ENCODE measurements around the gene GPN3. TPM values are rescaled to one million over a fixed set of nuclear protein-coding genes. Genes with fewer than 3 reads are reported as not detected.
"Not testable (repeated sequence)": the region's sequence is repeated elsewhere in the genome, so short reads cannot be mapped to it uniquely, and the experiment has no call there.

Gene GPN3
- polyA plus RNA-seq (2013, experiment 1 of 2; ENCODE audit: insufficient read length) = 32.4 TPM
- polyA plus RNA-seq (2013, experiment 2 of 2; ENCODE audit: insufficient read length) = 19.1 TPM

DNA sequence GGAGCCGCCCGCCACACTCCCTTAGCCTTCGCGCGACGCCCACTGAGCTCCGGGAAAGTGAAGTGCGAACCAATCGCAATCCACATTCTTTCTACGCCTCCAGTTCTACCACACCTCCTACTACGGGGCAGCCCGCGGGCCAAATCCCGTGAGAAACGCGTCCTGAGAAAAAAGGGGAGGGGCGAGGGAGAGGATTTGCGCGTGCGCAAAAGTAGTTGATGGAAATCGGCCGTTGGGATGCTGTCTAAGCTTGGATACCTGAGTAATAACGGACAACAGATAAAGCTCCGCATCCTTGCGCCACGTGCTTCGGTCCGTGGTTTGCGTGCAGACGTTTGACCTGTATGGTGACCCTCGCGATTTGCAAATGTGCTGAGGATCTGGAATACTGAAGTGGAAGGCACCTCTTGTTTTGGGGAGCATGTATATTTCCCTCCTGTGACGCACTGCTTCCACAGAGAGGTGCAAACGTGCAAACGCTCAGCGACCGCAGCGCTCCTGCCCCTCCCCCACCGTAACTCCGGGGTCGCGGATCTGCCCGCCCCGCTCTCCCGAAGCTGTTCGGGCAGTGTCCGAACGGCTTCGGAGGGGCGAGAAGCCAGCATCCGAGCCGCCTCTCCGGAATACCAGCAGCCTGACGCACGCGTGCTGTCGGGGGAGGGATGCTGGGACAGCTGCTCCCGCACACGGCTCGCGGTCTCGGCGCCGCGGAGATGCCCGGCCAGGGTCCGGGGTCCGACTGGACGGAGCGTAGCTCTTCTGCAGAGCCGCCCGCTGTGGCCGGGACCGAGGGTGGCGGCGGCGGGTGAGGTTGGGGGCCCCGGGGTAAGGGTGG lies at the start of gene GPN3, which contains the start of gene FAM216A:
Gene GPN3, minus strand, starts transcription at position 44 of the 835 bp plus-strand sequence. CDS start 54 bp downstream, outside the sequence.
Gene FAM216A, plus strand, starts transcription at position 632 of the 835 bp plus-strand sequence. Its CDS starts 31 bp downstream, at position 663.
- peak; percentile 99 for DNase-seq

GRCh38 chr12:110516995-110517394 lies 48.9 kb upstream of the GPN3 start:
- no peak for DNase-seq

DNA sequence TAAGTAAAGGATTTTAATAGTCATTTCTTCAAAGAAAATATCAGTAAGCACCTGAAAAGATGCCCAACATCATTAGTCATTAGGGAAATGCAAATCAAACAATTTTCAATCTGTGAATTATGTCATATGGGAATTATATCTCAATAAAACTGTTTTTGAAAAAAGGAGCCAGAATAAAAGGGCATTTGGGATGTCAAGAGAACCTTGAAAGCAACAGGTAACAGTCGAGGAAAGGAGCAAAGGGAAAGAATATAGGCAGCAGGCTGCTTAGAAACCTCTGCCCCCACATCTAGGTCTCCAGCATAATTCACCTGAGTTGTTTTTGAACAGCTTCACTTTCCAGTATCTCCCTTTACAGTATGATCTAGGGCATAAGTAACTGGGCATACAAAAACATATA lies 46.3 kb upstream of the GPN3 start:
- no peak for DNase-seq

DNA sequence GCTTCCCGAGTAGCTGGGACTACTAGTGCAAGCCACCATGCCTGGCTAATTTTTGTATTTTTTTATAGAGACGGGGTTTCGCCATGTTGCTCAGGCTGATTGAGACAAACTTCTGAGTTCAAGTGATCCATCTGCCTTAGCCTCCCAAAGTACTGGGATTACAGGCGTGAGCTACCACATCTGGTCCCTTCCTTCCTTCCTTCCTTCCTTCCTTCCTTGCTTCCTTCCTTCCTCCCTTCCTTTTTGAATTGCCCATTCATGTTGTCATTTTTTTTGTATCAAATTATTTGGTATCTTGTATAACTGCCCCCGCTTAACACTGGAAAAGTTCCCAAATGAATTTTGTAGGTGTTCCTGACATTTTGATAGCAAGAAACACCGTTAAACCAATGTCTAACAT lies 45.8 kb upstream of the GPN3 start:
- DNase-seq = no peak

- DNase-seq = no peak
Observed at GRCh38 chr12:110508071-110508586, 40.1 kb upstream of the GPN3 start.

DNA sequence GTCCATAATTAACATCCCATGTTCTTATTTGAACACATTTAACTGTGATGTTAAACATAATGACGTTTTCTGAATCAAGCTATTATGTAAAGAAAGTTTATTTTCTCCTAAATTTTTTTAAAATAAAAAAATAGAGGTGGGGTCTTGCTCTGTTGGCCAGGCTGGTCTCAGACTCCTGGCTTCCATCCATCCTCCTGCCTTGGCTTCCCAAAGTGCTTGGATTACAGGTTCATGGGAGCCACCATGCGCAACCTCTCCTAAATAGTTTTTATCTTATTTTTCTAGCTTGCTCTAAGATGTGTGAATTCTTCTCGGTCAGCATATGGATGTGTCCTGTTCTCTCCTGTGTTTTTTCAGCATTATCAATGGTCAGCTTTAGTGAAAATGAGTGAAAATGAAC lies 37.3 kb upstream of the GPN3 start:
- no peak for DNase-seq

- DNase-seq = no peak
Observed at GRCh38 chr12:110503432-110503831, 35.4 kb upstream of the GPN3 start.

DNA sequence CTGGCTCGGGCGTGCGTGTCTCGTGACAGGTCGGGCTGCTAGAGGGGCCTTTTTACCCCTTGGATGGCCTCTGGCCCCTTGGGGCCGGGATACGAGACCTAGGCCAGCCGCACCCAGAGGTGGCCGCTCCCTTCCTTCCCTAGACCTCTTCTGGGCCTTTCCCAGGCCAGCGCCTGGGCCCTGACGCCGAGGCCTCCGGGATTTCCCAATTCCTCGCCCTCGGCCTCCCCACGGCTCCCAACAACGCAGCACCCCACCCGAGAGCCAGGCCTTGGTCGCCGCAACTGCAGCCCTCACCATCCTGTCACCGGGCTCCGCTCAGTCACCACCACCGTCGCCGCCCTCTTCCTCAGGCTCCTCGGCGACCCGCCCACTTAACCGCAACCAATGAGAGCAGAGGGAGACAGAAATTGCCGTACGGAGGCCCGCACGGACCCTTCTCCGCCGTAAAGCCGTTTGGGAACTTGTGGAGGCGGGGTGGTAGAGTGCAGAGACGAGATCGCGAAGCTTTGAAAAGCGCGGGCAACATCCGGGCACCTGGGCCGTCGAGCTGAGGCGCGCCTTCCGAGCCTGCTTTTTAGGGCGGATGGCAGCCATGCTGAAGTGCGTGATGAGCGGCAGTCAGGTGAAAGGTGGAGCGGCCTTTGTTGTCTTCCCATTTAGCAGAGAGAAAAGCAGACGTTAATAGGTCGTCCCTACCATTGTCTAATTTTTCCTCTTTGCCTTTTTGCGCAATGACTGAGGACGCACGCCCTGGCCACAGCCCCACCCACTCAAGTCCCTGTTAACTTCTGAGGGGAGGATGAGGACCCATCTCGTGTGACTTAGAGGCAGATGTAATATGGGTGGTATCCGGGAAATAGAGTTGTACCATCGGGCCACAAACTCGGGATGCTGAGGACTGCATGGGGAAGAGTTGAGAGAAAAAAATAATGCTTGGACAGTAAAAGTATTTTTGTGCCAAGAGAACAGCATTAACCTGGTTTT lies 34.0 kb upstream of the GPN3 start, which contains the start of the genes RAD9B and VPS29:
Gene RAD9B, plus strand, starts transcription at position 580 of the 987 bp plus-strand sequence. Its CDS starts 7 bp downstream, at position 587.
Gene VPS29, minus strand, starts transcription at position 360 of the 987 bp plus-strand sequence. Its CDS starts 60 bp downstream, at position 300.
- DNase-seq = peak; percentile 99

GRCh38 chr12:110501399-110501751 lies 33.3 kb upstream of the GPN3 start:
- peak; percentile 60 for DNase-seq

GRCh38 chr12:110498984-110499706 lies 31.1 kb upstream of the GPN3 start:
- peak; percentile 68 for DNase-seq

GRCh38 chr12:110475426-110475825 lies 7.4 kb upstream of the GPN3 start:
- DNase-seq = no peak

DNA sequence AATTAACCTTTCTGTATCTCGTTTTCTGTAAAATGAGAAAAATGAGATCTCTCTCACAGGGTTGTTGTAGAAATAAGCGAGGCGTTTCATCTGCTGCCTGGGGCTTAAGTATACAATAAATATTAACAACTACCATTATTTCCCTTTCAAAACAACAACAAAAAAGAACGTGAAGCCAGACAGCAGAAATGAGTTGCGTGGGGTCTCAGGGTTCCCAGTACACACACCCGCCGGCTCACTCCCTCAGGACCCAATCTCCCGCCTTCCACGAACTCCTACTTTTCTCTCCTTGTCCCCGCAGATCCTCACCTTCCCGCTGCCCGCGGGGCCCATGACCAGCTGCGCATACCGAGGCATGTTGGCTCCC lies 227 bp downstream of the GPN3 start:
- no peak for DNase-seq

GRCh38 chr12:110466791-110467190 lies 1.3 kb downstream of the GPN3 start:
- DNase-seq = no peak

GRCh38 chr12:110465765-110466164 lies 2.3 kb downstream of the GPN3 start:
- not testable (repeated sequence) for DNase-seq

- no peak for DNase-seq
Observed at GRCh38 chr12:110465024-110465423, 3.0 kb downstream of the GPN3 start.

DNA sequence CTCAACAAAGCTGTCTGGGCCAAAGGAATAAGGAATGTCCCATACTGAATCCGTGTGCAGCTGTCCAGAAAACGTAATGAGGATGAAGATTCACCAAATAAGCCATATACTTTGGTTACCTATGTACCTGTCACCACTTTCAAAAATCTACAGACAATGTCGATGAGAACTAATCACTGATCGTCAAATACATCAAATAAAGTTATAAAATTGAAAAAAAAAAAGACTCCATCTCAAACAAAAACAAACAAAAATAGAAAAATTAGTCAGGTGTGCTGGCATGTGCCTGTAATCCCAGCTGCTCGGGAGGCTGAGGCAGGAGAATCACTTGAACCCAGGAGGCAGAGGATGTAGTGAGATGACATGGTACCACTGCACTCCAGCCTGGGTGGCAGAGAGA lies 6.9 kb downstream of the GPN3 start:
- DNase-seq = not testable (repeated sequence)

- DNase-seq = no peak
Observed at GRCh38 chr12:110458756-110459155, 9.3 kb downstream of the GPN3 start.

- no peak for DNase-seq
Observed at GRCh38 chr12:110453569-110454296, 14.3 kb downstream of the GPN3 start.

DNA sequence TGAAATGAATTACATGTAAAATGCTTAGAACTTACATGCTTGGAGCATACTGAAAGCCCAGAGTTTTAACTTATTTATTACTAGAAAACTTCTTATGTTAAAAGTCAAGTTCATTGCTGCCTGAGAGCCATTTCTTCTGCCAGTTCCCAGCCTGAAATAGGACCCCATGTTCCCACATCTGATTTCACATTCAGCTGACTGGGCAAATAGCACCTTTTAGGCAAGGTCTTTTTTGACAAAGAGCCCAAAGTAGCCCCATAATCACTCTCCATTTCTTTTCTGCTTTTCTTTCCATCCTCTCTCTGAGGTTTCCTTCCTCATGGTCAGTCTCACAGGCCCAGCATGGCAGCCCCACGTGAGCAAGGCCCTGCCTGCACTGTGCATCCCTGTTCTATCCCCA lies 16.8 kb downstream of the GPN3 start:
- no peak for DNase-seq

DNA sequence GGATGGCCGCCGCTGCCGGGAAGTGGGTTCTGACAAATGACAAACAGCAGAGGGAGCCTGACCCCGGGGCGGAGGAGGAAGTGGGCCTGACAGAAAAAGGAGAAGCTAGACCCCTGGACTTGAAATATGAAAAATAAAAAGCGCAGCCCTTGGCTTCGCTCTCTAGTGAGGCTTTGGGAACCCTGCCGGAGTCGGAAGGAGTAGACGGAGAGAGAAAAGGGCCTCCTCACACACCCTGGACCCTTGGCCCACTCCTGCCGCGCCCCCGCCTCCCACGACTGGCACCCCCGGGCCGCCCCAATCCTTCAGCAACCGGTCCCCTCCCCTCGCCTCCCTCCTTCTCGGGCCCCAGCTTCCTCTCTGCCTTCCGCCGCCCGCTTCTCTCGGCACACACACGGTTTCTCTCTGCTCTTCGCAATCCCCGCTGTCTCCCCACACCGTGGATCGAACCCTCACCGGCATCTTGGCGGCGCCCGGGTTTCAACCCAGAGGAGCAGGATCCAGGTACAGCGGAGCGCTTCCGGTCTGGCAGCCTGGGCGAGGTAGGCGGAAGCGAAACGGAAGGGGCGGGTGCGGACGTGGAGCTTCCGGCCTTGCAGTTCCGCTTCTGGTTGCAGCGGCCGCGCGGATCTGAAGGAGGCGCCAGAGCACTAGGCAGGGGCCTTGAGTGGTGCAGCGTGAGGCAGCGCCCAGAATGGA lies 18.1 kb downstream of the GPN3 start, which contains the start of gene ARPC3:
Gene ARPC3, minus strand, starts transcription at position 539 of the 699 bp plus-strand sequence. Its CDS starts 77 bp downstream, at position 462.
- DNase-seq = peak; percentile 94
